BE2C (cell line): ENCODE measurements around the gene CNMD.

ENCODE experiments used
- DNase-seq: peaks from one replicate; pipeline ENCODE4 v3.0.0-alpha.2; 2020
- H3K27me3 ChIP-seq: fragments of 250-450 bp; sonication (Bioruptor Pico); 2 replicates; pipeline ENCODE4 v1.5.1; 2020; ENCODE audit warnings: mild to moderate bottlenecking
- H3K36me3 ChIP-seq: fragments of 250-450 bp; sonication (Bioruptor Pico); 2 replicates; pipeline ENCODE4 v1.5.1; 2020; ENCODE audit warnings: mild to moderate bottlenecking
- H3K4me1 ChIP-seq: fragments of 250-450 bp; sonication (Bioruptor Pico); 2 replicates; pipeline ENCODE4 v1.5.1; 2020
- H3K4me3 ChIP-seq: 2 replicates; pipeline ENCODE4 v1.5.1; 2011; ENCODE audit warnings: low read depth, low read length
- H3K9me3 ChIP-seq: fragments of 250-450 bp; sonication (Bioruptor Pico); 2 replicates; pipeline ENCODE4 v1.5.1; 2020
- TF ChIP-seq, protein P1 (sequence below): IDR thresholded peaks from 2 replicates; pipeline ENCODE4 v1.5.1; 2012; ENCODE audit warnings: mild to moderate bottlenecking, low read depth, low read length

CNMD gene

DNA sequence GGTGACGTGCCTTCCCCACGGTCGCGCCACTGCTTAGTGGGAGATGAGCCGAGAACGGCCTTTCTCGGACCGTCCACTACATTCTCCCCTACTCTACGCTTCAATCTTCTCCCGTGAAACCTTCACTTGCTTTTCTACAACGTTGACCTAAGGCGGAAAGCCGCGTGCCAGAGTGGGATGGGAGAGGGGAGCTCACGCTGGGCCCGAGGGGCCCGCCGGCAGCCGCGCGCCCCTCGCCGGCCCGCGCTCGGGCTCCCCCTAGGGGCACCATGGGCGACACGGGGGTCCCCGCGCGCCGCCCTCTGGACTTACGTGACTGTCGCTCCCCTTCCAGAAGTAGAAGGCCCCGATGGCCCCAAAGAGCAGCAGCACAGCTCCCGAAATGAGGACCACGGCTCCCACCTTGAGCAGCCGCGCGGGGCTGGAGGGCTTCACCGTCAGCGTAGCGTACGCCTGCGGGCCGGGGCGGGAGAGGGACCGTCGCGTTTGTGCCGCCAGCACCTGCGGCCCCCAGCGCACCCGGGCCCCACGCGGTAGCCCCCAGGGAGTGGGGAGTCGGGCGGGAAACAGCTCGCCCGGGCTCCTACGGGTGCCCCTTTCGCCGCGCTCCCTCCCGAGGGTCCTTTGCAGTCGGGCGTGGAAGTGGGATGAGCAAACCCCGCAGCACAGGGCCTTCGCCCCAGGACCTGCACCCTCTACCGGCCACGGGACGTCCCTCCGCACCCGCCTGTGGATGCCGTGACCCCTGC is 727 bp downstream of the CNMD start:
- DNase-seq = peak; percentile 40
- Histone ChIP-seq H3K27me3 (0 out of 2 replicates have a peak, but pooled peaks cover 6% of the 10 kb centered on the region), H3K9me3 (no peaks in the 10 kb centered on the region), H3K36me3 (no peaks in the 10 kb centered on the region), H3K4me1 (no peaks in the 10 kb centered on the region), H3K4me3 (peak overlapping the region; percentile 16; the same call in 1 of the 2 replicates)
- TF ChIP-seq, protein P1, sequence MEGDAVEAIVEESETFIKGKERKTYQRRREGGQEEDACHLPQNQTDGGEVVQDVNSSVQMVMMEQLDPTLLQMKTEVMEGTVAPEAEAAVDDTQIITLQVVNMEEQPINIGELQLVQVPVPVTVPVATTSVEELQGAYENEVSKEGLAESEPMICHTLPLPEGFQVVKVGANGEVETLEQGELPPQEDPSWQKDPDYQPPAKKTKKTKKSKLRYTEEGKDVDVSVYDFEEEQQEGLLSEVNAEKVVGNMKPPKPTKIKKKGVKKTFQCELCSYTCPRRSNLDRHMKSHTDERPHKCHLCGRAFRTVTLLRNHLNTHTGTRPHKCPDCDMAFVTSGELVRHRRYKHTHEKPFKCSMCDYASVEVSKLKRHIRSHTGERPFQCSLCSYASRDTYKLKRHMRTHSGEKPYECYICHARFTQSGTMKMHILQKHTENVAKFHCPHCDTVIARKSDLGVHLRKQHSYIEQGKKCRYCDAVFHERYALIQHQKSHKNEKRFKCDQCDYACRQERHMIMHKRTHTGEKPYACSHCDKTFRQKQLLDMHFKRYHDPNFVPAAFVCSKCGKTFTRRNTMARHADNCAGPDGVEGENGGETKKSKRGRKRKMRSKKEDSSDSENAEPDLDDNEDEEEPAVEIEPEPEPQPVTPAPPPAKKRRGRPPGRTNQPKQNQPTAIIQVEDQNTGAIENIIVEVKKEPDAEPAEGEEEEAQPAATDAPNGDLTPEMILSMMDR = peak; percentile 22; the same call in 1 of the 2 replicates

DNA sequence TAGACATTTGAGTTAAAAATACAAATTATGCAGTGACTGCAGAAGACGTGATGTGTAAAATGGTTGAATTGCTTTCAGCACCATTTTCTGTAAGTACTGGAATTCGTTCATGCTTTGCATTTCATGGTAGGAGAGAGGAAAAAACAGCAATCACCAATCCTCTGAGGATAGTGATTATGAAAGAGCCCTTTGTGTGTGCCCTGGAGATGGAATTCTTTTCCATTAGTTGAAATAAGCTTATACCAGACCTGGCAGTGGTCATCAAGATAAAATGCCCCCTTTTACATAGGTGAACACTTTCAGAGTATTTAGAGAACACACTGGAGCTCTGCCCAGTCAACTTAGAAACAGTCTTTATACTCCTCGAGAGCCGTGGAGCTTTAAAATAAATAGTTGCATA is 1.7 kb downstream of the CNMD start:
- Histone ChIP-seq H3K4me3 (no peak overlapping the region), H3K4me1 (no peaks in the 10 kb centered on the region), H3K27me3 (0 out of 2 replicates have a peak, but pooled peaks cover 6% of the 10 kb centered on the region), H3K9me3 (no peaks in the 10 kb centered on the region), H3K36me3 (no peaks in the 10 kb centered on the region)
- TF ChIP-seq, protein P1 = no peak
- no peak for DNase-seq

DNA sequence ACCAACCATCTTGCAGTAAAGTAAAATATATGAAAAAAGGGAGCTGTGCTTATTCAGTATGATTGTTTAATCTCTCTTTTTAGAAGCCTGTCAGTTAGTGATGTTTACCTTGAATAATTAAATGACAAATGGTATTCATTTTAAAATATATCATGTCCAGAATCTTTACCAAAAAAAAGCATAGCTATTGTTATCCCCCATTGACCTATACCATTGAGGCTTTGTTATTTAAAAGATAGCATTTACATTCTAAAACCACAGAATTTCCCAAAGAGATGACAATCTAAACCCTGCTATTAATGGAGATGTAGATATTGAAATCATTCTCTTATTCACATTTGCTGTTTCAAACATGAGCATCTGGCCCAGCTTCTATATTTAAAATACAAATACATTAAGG is 2.2 kb downstream of the CNMD start:
- no peak for DNase-seq
- Histone ChIP-seq H3K4me1 (no peaks in the 10 kb centered on the region), H3K9me3 (no peaks in the 10 kb centered on the region), H3K36me3 (no peaks in the 10 kb centered on the region), H3K27me3 (0 out of 2 replicates have a peak, but pooled peaks cover 6% of the 10 kb centered on the region), H3K4me3 (no peak overlapping the region)
- TF ChIP-seq, protein P1 = no peak

DNA sequence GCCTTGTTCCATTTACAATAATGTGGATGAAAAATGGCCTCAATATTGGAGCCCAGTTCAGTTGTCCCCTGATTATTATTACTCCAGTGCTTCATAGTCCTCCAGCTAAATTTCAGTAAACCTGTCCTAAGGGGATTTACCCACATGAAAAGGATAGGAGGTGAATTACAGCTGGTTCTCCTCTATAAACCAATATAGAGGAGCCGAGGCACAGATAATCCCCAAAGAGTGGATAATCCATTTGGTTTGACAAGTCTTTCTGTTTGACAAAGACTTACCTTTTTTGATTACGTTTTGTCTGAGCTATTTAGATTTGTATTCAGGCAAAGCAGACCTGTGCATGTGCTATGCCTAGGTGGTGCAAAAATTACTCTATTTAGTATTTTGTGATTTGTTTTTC is 2.7 kb downstream of the CNMD start:
- H3K4me3 ChIP-seq = no peak overlapping the region
- H3K27me3 ChIP-seq = 0 out of 2 replicates have a peak, but pooled peaks cover 6% of the 10 kb centered on the region
- H3K36me3 ChIP-seq = no peaks in the 10 kb centered on the region

DNA sequence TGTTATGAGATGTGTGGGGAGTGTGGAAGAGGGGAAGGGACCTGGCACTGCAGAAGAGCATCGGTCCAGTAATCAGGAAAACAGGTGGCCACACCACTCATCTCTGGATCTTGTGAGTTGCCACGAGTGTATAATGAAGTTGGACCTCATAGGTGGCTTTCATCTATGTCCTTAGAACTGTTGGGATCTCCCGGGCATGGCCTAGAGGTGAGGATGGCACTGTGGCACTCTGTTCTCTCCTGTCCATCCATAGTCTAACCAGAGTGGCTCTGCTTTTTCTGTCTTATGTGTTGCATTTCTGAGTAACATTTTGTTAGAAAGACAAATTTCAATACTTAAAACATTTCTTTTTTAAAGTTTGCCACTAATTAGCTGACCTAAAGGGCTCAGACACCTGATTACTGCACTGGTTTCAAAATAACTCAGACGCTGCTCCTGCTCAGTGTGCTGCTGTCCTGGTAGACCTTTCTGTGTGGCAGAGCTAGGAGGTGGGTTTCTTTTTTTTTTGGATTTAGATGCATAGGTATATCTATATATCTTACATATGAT is 5.5 kb downstream of the CNMD start:
- TF ChIP-seq, protein P1 = no peak
- Histone ChIP-seq H3K27me3 (0 out of 2 replicates have a peak, but pooled peaks cover 6% of the 10 kb centered on the region), H3K36me3 (no peaks in the 10 kb centered on the region), H3K4me1 (no peaks in the 10 kb centered on the region), H3K9me3 (no peaks in the 10 kb centered on the region), H3K4me3 (no peak overlapping the region)
- no peak for DNase-seq

More for the DNA sequence above, 2.7 kb downstream of the CNMD start:
- DNase-seq = no peak
- H3K4me1 ChIP-seq = no peaks in the 10 kb centered on the region
- no peaks in the 10 kb centered on the region for H3K9me3 ChIP-seq
- TF ChIP-seq, protein P1 = no peak

DNA sequence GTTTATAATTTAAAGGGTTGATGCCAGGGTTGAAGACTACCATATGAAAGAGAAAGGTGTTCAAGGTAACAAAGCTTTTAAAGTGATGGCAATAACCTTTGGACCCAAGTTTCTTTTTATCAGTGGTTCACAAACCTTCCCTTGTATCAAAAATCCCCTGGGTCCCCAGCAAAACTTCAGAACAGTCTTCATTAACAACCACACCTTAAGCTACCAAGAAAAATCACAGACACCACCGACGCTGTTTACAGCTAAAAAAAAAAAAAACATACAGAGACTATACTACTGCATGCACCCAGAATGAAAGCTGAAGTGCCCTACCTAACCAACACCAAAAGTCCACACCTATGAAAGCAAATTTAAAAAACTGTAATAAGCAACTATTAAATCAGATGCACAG is 13.4 kb downstream of the CNMD start:
- Histone ChIP-seq H3K36me3 (no peaks in the 10 kb centered on the region), H3K9me3 (no peaks in the 10 kb centered on the region), H3K4me3 (no peak overlapping the region), H3K27me3 (no peaks in the 10 kb centered on the region), H3K4me1 (no peaks in the 10 kb centered on the region)
- TF ChIP-seq, protein P1 = no peak
- no peak for DNase-seq
